ENCODE data around the gene CHERP.
A peak's percentile ranks its signal among the peaks of the same experiment; 100 is the strongest.
"Not testable (repeated sequence)": the region's sequence is repeated elsewhere in the genome, so short reads cannot be mapped to it uniquely, and the experiment has no call there.

The CHERP gene

DNA sequence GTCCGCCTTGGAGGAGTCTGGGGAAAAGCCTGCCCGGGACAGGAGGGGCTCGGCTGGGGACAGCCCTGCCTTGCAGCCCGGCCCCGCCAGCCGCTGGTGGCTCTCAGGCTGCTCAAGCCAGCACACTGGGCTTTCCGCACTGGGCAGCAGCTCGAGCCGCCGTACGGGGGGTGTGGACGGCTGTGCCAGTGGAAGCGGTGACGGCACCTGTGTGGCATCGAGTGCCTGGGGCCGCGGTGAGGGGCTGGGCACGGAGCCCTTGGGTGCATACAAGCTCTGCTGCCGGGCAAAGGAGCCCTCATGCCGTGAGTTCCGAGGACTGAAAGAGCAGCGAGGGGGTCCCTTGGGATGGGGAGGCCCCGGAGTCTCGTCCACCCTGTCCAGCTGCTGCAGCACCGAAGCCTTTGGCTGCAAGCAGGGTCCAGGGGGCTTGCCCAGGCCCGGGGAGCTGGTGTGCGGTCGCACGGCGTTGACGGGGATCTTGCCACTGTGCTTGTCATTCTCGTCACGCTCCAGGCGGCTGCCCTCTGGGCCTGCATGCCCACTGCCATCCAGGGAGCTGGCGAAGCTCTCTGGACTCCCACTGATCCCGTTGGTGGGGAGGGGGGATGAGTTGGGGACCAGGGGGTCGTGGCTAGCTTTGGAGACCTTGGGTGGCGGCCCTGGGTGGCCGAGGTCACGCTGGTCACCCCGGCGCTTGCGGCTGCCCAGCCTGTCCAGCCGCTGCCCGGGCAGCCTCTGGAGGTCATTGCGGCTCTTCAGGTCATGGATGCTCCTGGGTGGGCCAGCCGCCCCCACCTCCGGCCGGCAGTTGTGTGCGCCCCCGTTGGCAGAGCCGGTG lies 34.7 kb upstream of the CHERP start:
- no peak for DNase-seq

DNA sequence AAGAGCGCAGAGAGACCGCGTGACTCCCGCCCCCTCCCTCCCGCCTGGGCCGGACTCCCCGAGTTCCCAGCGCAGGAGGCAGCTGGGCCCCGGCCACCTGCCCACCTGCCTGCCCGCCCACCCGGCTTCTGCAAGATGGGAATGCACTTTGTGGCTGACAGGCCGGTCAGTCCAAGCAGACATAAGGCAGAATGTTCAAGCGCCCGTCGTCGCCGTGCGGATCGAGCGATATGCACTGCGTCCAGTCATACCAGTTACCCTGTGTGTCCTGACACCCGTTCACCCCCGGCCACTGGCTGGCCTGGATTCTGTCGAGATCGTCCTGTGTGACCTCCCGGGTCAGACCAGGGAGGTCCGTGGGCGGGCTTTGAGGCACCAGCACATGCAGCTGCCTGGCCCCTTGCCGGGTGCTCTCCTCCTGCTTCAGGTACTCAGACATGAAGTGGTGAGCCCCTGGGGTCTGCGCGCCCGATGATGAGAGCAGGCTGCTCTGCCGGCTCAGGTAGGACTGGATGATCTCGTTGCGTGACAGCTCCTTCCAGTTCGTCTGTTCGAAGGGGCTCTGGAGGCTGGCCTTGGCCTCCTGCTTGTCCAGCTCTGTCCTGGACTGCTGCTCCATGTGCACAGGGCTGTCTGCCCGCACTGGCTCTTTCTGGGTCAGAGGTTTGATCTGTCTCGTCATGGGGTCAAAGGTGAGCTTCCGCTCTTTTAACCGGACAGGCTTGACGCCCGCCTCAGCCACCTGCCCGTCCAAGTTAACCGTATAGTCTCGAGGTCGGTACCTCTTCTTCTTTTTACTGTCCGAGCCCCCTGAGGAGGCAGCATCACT lies 33.8 kb upstream of the CHERP start:
- no peak for DNase-seq

DNA sequence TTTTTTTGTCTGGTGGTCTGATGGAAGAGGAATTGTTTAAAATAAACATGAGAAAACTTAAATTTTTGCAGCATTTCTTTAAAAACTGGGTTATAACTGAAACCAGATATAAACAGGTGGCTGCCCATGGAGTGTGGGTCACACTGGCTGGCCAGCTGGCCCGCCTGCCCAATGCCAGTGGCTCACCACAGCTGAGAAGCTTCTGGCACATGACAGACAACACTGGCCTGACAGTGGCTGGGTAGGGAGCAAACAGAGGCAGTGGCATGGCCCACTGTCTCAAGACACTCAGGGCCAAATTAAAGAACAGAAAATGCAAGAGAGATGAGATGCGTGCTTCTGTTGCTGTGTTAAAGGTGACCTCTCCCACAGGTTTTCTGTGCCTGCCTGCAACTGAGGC lies 33.0 kb upstream of the CHERP start:
- DNase-seq = no peak

DNA sequence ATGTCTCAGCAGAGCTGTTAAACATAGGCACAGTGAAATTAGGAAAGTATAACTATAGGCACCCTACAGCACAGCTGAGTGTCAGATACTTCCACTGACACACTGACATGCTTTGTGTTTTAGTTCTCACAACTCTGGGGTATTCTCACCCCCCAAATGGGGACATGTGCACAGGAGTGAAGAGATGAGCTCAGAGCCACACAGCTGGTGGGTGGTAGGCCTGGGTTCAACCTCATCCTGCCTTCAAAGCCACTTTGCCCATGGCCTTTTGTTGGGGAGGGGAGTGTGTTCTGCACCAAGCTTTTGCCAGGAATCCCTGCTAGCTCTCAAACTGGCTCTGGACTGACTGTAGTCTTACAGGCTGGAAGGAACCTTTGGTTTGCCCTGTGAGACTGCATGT lies 31.7 kb upstream of the CHERP start:
- no peak for DNase-seq

DNA sequence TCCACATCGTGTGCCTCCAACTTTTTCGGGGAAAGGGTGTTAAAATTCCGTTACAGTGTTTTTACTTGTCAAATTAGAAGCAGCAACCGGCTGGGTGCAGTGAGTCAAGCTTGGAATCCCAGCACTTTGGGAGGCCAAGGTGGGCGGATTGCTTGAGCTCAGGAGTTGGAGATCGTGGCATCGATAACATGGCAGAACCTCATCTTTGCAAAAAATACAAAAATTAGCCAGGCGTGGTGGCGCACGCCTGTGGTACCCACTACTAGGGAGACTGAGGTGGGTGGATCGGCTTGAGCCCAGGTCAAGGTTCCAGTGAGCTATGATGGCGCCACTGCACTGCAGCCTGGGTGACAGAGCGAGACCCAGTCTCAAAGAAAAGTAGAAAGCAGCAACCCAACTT lies 31.1 kb upstream of the CHERP start:
- DNase-seq = no peak

DNA sequence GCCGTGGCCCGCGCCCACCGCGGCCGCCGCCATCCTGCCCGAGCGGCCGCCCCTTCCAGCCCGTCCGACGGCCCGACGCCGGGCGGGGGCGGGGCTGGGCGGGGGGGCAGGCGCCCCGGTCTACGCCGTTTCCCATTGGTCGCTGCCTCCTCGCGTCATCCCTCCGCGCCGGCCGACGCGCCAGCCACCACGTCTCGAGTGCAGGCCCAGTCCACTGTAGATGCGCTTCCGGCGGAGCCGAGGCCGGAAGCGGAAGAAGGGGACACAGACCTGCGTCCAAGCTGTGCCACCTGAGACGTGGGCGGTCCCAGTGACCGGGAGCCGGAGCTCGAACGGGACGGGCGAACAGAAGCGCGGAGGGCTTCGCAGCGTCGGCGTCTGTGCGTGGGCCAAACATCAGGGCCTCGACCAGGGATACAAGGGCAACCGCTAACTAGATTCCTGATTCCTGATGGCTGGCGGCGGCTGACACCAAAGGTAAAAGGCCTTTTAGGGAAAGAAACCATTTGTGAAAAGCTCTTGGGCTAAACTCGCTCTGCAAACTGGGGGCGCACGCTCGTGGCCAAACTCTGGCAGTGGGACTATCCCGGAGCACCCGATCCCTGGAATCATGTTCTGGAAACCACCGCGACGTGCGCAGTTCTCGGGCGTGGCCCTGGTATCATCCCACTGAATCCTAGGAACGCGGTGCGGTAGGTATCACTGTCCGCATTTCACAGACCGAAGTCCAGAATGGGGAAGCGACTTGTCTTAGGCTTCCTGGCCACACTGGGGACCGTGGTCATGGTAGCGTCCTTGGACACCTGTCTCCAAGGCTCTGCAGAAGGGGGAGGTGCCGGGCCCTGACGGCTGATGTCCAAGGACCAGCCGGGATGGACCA lies 30.3 kb upstream of the CHERP start, which contains the start of gene SLC35E1:
TSS of gene SLC35E1 (minus strand) at position 84 of the 880 bp plus-strand sequence. CDS start at position 33, 51 bp downstream.
- DNase-seq = peak; percentile 97

DNA sequence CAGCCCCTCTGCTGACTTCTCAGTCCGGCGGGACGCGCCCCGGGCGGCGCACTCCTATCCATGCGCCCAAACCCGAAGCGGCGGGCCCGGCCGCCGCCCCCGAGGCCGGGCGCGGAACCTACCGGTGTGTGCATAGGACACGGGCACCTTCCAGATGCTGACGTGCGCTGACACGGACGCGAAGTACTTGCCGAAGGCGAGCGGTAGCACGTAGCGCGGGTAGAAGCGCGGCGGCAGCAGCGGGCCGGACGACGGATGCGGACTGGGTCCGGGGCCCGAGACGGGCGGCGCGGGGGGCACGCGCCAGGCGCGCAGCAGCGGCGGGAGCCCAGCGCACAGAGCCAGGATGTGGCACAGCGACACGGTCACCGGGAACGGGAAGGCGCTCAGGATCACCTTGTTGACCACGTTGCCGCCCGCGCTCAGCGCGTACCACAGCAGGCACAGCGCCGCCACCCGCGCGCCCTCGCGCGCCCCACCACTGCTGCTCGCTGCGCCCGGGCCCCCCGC lies 29.6 kb upstream of the CHERP start:
- peak; percentile 55 for DNase-seq

DNA sequence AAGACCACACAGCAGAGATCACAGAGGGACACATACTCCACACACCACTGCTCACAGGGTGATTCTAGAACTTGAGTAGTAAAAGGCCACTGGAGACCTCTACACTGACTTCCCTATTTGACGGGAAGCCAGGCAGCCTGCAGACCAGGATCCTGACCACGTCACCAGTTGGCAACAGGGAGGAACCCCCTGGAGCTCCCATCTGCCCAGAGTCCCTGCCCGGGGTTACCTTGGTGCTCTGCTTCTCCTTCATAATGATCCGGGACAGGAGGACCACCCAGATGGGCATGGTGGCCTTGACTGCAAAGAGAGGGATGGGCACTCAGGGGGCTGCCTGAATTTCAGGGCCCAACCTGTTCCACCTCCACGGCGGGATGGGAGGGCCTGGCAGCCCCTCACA lies 29.0 kb upstream of the CHERP start:
- DNase-seq = no peak

DNA sequence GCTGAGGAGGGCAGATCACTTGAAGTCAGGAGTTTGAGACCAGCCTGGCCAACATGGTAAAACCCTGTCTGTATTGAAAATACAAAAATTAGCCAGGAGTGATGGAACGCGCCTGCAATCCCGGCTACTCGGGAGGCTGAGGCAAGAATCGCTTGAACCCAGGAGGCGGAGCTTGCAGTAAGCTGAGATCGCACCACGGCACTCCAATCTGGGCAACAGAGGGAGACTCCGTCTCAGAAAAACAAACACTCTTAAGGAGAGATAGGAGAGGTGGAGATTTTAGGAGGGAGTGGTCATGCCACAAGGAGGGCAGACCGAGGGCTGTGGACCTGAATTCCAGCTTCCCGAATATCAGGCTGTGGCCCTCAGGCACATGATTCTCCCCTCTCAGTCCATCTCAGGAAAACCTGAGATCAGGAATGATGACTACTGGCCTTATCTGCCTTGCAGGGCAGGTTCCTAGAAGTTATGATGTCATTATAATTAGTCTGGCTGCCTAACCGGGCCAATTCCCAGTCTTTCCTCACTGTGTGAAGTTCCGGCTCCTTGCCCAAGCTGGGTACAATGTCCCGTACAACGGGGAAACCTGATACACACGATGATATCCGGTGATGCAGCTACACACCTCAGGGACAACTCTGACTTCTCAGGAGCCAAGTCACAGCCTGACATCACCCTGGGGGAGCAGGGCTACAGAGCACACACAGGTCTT lies 27.5 kb upstream of the CHERP start:
- DNase-seq = no peak

DNA sequence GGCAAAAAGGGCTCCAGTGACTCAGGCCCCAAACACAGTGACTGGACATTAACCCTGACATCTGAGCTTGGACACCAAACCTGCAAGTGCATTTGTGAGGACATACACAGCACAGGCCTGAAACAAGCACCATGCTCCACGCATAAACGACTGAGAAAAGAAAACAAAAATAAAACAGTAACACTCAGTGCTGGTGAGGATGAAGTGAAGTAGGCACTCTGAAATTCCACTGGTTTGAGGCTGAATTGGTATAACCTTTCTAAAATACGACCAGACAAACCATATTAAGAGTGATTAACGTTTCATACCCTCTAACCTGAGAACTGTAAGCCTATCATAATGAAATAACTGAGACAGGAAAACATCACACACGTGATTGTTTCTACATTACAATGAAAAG lies 24.5 kb upstream of the CHERP start:
- DNase-seq = no peak

DNA sequence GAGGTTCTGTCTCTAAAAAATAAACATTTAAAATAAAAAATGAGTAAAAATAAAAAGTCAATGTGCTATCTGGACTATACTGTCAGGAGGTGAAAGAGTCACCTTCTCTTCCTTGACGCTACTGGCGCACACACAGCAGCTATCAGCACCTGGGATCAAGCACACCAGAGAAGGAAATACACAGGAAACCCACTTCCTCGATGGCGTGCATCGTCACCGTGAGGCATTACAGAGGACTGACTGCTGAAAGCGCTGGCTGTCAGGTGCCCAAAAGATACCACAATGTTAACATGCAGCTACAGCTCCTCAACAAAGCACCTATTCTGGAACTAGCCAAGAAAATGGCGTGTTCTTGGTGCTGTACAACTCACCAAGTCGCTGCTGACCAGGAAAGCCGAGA lies 23.9 kb upstream of the CHERP start:
- peak; percentile 84 for DNase-seq

DNA sequence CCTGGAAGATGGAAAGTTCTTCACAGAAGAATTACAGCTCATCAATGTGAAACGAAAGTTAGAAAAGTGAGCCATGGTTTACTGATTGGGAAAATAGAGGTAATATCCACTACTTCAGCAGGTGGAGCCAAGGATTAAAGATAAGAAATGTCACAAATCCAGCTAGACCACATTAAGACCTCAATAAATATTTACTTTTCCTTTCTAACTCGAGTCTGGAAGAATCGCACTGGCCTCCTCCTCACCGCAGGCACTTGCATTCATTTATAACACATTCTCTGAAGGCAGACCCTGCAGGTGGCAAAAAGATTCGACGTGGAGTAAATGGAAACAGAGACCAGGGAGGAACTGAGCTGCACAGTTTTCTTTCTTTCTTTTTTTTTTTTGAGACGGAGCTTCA lies 22.6 kb upstream of the CHERP start:
- no peak for DNase-seq

DNA sequence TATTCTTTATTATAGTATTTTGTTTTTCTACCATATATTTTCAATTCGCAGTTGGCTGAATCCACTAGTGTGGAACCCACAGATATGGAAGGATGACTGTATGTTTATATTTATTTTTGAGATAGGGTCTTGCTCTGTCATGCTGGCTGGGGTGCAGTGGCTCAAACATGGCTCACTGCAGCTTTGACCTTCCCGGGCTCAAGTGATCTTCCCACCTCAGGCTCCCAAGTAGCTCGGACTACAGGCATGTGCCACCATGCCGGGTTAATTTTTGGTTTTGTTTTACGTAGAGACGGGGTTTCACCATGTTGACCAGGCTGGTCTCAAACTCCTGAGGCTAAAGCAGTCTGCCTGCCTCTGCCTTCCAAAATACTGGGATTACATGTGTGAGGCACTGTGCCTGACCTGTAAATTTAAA lies 20.4 kb upstream of the CHERP start:
- no peak for DNase-seq

DNA sequence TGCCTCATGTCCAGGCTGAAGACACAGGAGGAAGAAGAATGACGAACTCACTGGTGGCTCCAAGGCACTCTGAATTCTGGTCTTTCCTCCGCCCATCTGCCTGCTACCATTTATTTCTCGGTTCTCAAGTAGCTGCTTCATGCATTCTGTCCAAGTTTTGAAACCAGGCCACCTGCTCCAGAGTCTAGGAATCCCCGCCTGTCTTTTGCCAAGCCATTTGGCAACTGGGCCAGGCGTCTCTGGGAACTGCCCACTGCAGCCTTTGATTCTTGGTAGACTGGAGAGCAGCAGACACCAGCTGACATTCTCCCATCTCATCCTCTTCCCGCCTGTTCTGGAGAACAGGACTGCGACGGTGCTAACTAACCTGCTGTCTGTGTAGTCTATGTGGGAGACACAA lies 19.1 kb upstream of the CHERP start:
- DNase-seq = no peak

DNA sequence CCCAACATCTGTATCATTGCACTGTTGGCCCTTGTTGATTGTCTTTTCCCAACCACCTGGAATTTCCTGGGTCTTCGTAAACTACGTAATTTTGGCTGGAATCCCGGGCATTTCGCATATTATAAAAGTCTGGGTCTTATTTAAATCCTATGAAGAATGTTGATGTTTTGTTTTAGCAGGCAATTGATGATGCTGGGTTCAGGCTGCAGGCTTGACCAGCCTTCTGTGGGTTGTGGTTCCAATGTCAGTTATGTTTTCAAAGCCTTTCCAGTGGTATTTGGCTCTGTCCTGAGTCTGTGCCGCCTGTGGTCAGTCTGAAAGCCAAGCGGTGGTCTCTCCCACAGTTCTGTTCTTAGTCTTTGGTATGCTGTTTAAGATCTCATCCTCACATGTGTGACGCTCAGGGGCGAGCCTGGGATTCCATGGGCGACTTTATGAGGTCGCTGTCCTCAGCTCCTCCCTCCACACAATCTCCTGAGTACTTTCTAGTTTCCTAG lies 17.6 kb upstream of the CHERP start:
- DNase-seq = no peak

DNA sequence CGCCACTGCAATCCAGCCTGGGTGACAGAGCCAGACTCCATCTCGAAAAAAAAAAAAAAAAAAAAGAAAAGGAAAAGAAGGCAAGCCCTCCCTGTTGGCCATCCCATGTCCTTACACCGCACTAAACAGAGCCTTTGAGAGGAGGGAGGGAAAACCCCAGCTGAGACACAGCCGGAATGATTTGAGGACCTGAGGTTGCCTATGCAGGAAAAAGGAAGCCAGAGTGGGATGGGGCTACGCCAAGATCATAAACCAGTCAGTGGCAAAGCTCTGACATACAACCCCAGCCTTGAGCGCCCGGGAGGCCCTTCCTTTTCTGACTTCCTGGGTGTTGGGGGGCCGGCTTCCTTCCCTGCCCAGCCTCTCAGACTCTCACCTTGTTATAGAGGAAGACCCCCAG lies 12.5 kb upstream of the CHERP start:
- DNase-seq = no peak

DNA sequence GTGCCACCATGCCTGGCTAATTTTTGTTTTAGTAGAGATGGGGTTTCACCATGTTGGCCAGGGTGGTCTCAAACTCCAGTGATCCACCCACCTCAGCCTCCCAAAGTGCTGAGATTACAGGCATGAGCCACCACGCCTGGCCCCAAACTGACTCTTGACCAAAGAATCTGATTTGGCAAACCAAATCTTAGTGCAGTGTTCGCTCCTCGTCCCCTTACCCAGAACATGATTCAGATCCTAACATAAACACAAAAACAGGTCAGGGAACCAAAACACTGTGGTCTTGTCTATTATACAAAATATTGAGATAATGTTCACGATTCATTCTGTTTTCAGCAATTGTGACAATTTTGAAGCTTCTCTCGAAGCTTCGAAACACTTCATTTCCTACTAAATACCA lies 9.7 kb upstream of the CHERP start:
- not testable (repeated sequence) for DNase-seq

DNA sequence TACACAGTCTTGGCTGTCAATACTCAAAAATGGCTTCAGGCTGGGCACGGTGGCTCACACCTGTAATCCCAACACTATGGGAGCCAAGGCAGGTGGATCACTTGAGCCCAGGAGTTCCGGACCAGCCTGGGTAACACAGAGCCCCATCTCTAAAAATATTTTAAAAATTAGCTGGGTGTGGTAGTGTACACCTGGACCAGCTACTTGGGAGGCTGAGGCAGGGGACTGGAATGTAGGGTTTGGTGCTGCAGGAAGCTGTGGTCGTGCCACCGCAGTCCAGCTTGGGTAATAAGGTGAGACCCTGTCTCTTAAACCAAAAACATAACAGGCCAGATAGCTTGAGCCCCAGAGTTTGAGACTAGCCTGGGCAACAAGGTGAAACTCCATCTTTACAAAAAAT lies 6.7 kb upstream of the CHERP start:
- no peak for DNase-seq

DNA sequence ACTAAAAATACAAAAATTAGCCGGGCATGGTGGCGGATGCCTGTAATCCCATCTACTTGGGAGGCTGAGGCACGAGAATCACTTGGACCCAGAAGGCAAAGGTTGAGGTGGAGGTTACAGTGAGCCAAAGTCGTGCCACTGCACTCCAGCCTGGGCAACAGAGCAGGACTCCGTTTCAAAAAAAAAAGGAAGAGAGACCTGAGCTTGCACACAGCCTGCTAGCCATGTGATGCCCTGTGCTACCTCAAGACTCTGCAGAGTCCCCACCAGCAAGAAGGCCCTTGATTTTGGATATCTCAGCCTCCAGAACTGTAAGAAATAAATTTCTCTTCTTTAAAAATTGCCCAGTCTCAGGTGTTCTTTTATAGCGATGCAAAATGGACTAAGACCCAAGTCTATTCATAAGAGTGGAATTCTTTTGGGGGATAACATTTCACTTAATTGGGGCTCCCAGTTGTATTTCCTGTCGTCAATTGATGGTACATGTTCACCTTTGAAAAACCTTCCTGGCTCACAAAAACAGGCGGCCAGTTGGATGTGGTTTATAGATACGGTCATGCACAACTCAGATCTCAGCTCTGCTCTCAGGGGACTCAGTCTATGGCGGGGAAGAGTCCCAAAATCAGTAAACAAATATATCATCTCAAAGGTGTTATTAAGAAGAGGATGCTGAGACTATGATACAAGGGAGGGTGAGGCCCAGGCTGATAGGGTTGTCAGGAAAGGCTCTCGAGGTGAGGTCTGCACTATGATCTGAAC lies 2.4 kb upstream of the CHERP start:
- DNase-seq = no peak

DNA sequence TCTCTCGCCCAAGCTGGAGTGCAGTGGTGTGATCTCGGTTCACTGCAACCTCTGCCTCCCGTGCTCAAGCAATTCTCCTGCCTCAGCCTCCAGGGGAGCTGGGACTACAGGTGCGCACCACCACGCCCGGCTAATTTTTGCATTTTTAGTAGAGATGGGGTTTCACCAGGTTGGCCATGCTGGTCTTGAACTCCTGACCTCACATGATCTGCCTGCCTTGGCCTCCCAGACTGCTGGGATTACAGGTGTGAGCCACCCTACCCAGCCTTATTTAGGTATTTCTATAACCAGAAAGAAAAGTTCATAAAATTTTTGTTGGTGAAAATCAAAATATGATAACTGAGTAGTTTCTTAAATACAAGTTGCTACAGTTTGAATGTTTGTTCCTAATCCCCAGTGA lies 1.5 kb upstream of the CHERP start:
- DNase-seq = not testable (repeated sequence)

DNA sequence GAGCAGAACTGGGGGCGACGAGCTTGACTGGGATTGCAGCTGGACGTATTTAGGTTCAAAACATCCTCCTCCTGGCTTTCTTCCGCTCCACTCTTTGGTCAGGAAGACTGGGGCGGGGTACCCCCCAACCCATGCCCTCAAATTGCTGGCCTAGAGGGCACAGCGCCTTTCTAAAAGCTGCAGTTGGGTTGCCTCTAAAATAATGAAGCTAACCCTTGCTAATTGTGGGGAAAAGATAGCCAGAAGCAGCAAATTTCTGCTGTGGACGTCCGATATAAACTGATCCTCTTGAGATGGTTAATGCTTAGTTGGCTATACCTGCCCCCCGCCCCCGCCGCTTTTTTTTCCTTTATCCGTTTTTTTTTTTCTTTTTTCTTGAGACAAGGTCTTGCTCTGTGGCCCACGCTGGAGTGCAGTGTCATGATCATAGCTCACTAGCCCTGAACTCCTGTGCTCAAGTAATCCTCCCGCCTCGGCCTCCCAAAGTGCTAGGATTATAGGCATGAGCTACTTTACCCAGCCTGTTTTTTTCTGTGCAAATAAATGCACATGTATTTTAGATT lies 754 bp upstream of the CHERP start:
- DNase-seq = no peak
